ENCODE results near the gene OR2M2. TPM values are rescaled to one million over a fixed set of nuclear protein-coding genes. Genes with fewer than 3 reads are reported as not detected.

OR2M2 gene
- polyA plus RNA-seq, 1 of the 3 experiments (the other 2 are of a cell fraction) = not detected

DNA sequence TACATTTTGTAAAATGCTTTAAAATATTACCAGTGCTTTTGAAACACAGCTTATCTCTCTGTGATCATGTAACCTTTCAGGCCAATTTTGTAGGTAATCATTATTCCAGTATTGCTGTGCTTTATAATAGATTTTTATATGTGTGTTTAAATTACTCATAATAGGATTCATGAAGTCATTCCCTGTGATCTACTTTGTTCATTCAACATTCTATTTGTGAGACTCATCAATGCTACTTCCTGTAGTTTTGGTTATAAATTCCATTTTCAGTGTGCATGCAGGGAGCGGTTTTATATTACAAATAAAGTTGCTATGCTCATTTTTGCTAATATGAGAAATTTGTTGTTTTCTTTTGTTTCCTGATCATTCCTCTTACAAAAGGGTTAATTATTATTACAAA lies 33.8 kb upstream of the OR2M2 start:
- Histone ChIP-seq H3F3A (replicated peaks; ENCODE audit: insufficient read depth) (no peaks in the 10 kb centered on the region), H3K4me1 (ENCODE audit: control insufficient read depth in 1 of 2, insufficient read depth in 2 of 2, low read depth in 1 of 2, low read length in 1 of 2) (no peaks in the 10 kb centered on the region), H2AFZ (ENCODE audit: low read depth) (no peak overlapping the region), H3K79me2 (ENCODE audit: insufficient read depth) (no peaks in the 10 kb centered on the region), H3K27me3 (ENCODE audit: insufficient read depth) (no peaks in the 10 kb centered on the region), H3K9ac (no peak overlapping the region), H3K4me2 (no peak overlapping the region), H3K27ac (ENCODE audit: low read depth in 2 of 2, low read length in 1 of 2) (no peak overlapping the region), H4K20me1 (ENCODE audit: insufficient read depth) (no peaks in the 10 kb centered on the region), H3K9me3 (no peaks in the 10 kb centered on the region; the same call in 1 of the 2 replicates), H3K9me2 (no peaks in the 10 kb centered on the region), H3K4me3 (ENCODE audit: low read depth in 2 of 2, low read length in 1 of 2) (no peak overlapping the region), H3K36me3 (replicated peaks in 1 of 2; ENCODE audit: control insufficient read depth in 1 of 2, insufficient read depth in 2 of 2, low read length in 1 of 2) (no peaks in the 10 kb centered on the region)
- ChIA-PET POLR2A (no interaction called here), CTCF (no interaction called here)
- TF ChIP-seq FOXM1 (IDR thresholded peaks at IDR 0.05; ENCODE audit: low read depth) (no peak), GABPA (IDR thresholded peaks at IDR 0.05; ENCODE audit: low read depth) (no peak), SMC3 (IDR thresholded peaks at IDR 0.05; ENCODE audit: low read depth, low read length) (no peak), NFIC (IDR thresholded peaks at IDR 0.05; ENCODE audit: borderline replicate concordance) (no peak), TAF1 (IDR thresholded peaks at IDR 0.05; ENCODE audit: borderline replicate concordance, low read depth, low read length) (no peak), MEF2A (IDR thresholded peaks at IDR 0.05; ENCODE audit: borderline replicate concordance, low read depth) (no peak), FOXJ3 (CRISPR knock-in tag; IDR thresholded peaks at IDR 0.05) (no peak), YY1 (IDR thresholded peaks at IDR 0.05; ENCODE audit: low read depth) (no peak), CHD2 (IDR thresholded peaks at IDR 0.05; ENCODE audit: low read length, partially characterized antibody) (no peak), RCOR1 (IDR thresholded peaks at IDR 0.05; ENCODE audit: low read length) (no peak), FOSL2 (IDR thresholded peaks at IDR 0.05; ENCODE audit: borderline replicate concordance, low read depth) (no peak)
- TF ChIP-seq, protein P1, sequence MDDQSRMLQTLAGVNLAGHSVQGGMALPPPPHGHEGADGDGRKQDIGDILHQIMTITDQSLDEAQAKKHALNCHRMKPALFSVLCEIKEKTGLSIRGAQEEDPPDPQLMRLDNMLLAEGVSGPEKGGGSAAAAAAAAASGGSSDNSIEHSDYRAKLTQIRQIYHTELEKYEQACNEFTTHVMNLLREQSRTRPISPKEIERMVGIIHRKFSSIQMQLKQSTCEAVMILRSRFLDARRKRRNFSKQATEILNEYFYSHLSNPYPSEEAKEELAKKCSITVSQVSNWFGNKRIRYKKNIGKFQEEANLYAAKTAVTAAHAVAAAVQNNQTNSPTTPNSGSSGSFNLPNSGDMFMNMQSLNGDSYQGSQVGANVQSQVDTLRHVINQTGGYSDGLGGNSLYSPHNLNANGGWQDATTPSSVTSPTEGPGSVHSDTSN (IDR thresholded peaks at IDR 0.05) = no peak
- TF ChIP-seq, protein P2, sequence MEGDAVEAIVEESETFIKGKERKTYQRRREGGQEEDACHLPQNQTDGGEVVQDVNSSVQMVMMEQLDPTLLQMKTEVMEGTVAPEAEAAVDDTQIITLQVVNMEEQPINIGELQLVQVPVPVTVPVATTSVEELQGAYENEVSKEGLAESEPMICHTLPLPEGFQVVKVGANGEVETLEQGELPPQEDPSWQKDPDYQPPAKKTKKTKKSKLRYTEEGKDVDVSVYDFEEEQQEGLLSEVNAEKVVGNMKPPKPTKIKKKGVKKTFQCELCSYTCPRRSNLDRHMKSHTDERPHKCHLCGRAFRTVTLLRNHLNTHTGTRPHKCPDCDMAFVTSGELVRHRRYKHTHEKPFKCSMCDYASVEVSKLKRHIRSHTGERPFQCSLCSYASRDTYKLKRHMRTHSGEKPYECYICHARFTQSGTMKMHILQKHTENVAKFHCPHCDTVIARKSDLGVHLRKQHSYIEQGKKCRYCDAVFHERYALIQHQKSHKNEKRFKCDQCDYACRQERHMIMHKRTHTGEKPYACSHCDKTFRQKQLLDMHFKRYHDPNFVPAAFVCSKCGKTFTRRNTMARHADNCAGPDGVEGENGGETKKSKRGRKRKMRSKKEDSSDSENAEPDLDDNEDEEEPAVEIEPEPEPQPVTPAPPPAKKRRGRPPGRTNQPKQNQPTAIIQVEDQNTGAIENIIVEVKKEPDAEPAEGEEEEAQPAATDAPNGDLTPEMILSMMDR (IDR thresholded peaks at IDR 0.05) = no peak
- TF ChIP-seq, protein P3, sequence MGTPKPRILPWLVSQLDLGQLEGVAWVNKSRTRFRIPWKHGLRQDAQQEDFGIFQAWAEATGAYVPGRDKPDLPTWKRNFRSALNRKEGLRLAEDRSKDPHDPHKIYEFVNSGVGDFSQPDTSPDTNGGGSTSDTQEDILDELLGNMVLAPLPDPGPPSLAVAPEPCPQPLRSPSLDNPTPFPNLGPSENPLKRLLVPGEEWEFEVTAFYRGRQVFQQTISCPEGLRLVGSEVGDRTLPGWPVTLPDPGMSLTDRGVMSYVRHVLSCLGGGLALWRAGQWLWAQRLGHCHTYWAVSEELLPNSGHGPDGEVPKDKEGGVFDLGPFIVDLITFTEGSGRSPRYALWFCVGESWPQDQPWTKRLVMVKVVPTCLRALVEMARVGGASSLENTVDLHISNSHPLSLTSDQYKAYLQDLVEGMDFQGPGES (IDR thresholded peaks at IDR 0.05; ENCODE audit: low read depth, low read length) = no peak
- TF ChIP-seq, protein P4, sequence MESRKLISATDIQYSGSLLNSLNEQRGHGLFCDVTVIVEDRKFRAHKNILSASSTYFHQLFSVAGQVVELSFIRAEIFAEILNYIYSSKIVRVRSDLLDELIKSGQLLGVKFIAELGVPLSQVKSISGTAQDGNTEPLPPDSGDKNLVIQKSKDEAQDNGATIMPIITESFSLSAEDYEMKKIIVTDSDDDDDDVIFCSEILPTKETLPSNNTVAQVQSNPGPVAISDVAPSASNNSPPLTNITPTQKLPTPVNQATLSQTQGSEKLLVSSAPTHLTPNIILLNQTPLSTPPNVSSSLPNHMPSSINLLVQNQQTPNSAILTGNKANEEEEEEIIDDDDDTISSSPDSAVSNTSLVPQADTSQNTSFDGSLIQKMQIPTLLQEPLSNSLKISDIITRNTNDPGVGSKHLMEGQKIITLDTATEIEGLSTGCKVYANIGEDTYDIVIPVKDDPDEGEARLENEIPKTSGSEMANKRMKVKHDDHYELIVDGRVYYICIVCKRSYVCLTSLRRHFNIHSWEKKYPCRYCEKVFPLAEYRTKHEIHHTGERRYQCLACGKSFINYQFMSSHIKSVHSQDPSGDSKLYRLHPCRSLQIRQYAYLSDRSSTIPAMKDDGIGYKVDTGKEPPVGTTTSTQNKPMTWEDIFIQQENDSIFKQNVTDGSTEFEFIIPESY (IDR thresholded peaks at IDR 0.05; ENCODE audit: borderline replicate concordance, low read depth) = no peak
- TF ChIP-seq, protein P5, sequence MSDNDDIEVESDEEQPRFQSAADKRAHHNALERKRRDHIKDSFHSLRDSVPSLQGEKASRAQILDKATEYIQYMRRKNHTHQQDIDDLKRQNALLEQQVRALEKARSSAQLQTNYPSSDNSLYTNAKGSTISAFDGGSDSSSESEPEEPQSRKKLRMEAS (IDR thresholded peaks at IDR 0.05; ENCODE audit: low read depth) = no peak
- WGBS (ENCODE audit: low lambda C conversion rate) = 4% methylated on average over 1 of the region's 1 CpG
- DNase-seq = no peak

Measured in SK-N-SH (cell line).